ENCODE results near the gene POLR2F. TPM values are rescaled to one million over a fixed set of nuclear protein-coding genes. Genes with fewer than 3 reads are reported as not detected.

Gene POLR2F
- total and polyA plus RNA-seq, 9 of the 15 experiments (the other 6 are each of a cell fraction or from before 2014, with no cell fraction given): 98.9 to 410 (median 168) TPM

GRCh38 chr22:37999640-38000272, 46.3 kb downstream of the POLR2F start:
- no peaks in the 10 kb centered on the region; a peak in 1 of 5 replicates for H3K27me3 ChIP-seq (ENCODE audit: control insufficient read depth in 2 of 2, insufficient read depth in 2 of 2, low read length in 2 of 2)
- BruUV-seq (replicated peaks): no TSS peak
- FAIRE-seq (no peak), DNase-seq (ENCODE audit: extremely low read depth in 1 of 4, low spot score in 3 of 4) (peak in 3 of 4 experiments; percentile 12 to 32 (median 23)), ATAC-seq (peak; percentile 39; the same call in 1 of the 3 replicates)
- 0 out of 2 replicates have a peak overlapping the region, but pooled peaks have one; percentile 16 for H2AFZ ChIP-seq (ENCODE audit: low read depth, low read length)
- H3K4me1 ChIP-seq (replicated peaks in 1 of 2; ENCODE audit: control insufficient read depth in 2 of 2, insufficient read depth in 2 of 2, low read length in 2 of 2): peaks cover 0 to 16% of the 10 kb centered on the region in 2 experiments; a peak in 3 of 5 replicates
- no peaks in the 10 kb centered on the region for H3K9me3 ChIP-seq (replicated peaks; ENCODE audit: control insufficient read depth, insufficient read depth, low read depth, low read length)
- no peak overlapping the region for H3K4me3 ChIP-seq
- ChIA-PET CTCF (ENCODE audit: low intra/inter-chr PET ratio) (no interaction called here), POLR2A (no interaction called here)
- WGBS (ENCODE audit: insufficient coverage, low coverage, missing lambda C conversion rate): 13% methylated on average over 13 of the region's 16 CpGs
- intact Hi-C loops (cut with micrococcal nuclease): no loop called here
- in situ Hi-C loops (cut with MboI): no loop called here
- H3K4me2 ChIP-seq (ENCODE audit: insufficient read depth, low read length): no peak overlapping the region; the same call in 1 of the 2 replicates
- H3K9me1 ChIP-seq (ENCODE audit: control insufficient read depth, insufficient read depth, low read length): no peaks in the 10 kb centered on the region
- no peak overlapping the region for H3K27ac ChIP-seq (ENCODE audit: extremely low read depth, low read depth, low read length)
- no peaks in the 10 kb centered on the region for H3K36me3 ChIP-seq (ENCODE audit: control insufficient read depth, insufficient read depth, low read length)
- no peaks in the 10 kb centered on the region for H4K20me1 ChIP-seq (replicated peaks; ENCODE audit: control insufficient read depth, insufficient read depth, low read length)
- H3K9ac ChIP-seq (ENCODE audit: insufficient read depth in 1 of 2, low read depth in 2 of 2, low read length in 2 of 2): peak overlapping the region in 1 of 2 experiments; percentile 64; a peak in 1 of 4 replicates
- TF ChIP-seq THRAP3 (IDR thresholded peaks at IDR 0.05; ENCODE audit: borderline replicate concordance) (no peak), HOXB6 (CRISPR knock-in tag; IDR thresholded peaks at IDR 0.05; ENCODE audit: borderline replicate concordance) (no peak), JUND (IDR thresholded peaks at IDR 0.05; ENCODE audit: borderline replicate concordance, low read depth, low read length) (peak; percentile 56; the same call in 1 of the 2 replicates), JUND (tag; IDR thresholded peaks at IDR 0.05; ENCODE audit: borderline replicate concordance, low read depth, low read length) (peak; percentile 35; the same call in 1 of the 3 replicates), VEZF1 (CRISPR knock-in tag; IDR thresholded peaks at IDR 0.05) (no peak), ZNF212 (CRISPR knock-in tag; IDR thresholded peaks at IDR 0.05) (no peak), ATF3 (IDR thresholded peaks at IDR 0.05) (peak; percentile 79), ATF3 (CRISPR knock-in tag; conservative IDR thresholded peaks at IDR 0.05) (no peak), CREM (IDR thresholded peaks at IDR 0.05; ENCODE audit: low read depth) (peak; percentile 49), RERE (CRISPR knock-in tag; IDR thresholded peaks at IDR 0.05; ENCODE audit: borderline replicate concordance) (no peak), ZZZ3 (IDR thresholded peaks at IDR 0.05) (no peak), ZKSCAN1 (IDR thresholded peaks at IDR 0.05; ENCODE audit: low read depth, low read length) (peak; percentile 90), FOSL1 (tag; conservative IDR thresholded peaks at IDR 0.05) (peak; percentile 71)
- H3K79me2 ChIP-seq (ENCODE audit: control insufficient read depth, insufficient read depth, low read length): no peaks in the 10 kb centered on the region
